NB4 (cell line): ENCODE data around the gene FAM200C.

Experiments
- DNase-seq: peaks from one replicate; pipeline ENCODE4 v3.0.0; 2010; ENCODE audit warnings: low read depth
- H3K4me3 ChIP-seq: one replicate; pipeline ENCODE4 v1.5.1; 2011; ENCODE audit warnings: mild to moderate bottlenecking, low read depth, low read length, moderate library complexity
- CTCF ChIP-seq: IDR thresholded peaks from one replicate; pipeline ENCODE4 v1.5.1; 2012; ENCODE audit warnings: low read depth, low read length
- MAX ChIP-seq: IDR thresholded peaks from 2 replicates; pipeline ENCODE4 v1.6.1; 2011; ENCODE audit warnings: low read depth, low read length
- MYC ChIP-seq: IDR thresholded peaks from 2 replicates; pipeline ENCODE4 v1.6.1; 2011; ENCODE audit warnings: low read depth, low read length
- POLR2A ChIP-seq: IDR thresholded peaks from 2 replicates; pipeline ENCODE4 v1.6.1; 2011; ENCODE audit warnings: mild to moderate bottlenecking; ENCODE audit not compliant: insufficient read length; ENCODE audit errors: extremely low read depth

Gene FAM200C

GRCh38 chr5:160352308-160352707 lies 47.5 kb downstream of the FAM200C start:
- no peak for DNase-seq
- no peak for TF ChIP-seq MAX
- no peak for TF ChIP-seq MYC
- TF ChIP-seq POLR2A, result no peak
- no peak for TF ChIP-seq CTCF

GRCh38 chr5:160349935-160350303 lies 49.9 kb downstream of the FAM200C start:
- DNase-seq, result no peak
- TF ChIP-seq POLR2A (no peak), MYC (no peak), CTCF (no peak), MAX (no peak)
- H3K4me3 ChIP-seq, result no peak overlapping the region

More at GRCh38 chr5:160352308-160352707, 47.5 kb downstream of the FAM200C start:
- no peak overlapping the region for H3K4me3 ChIP-seq

- TF ChIP-seq MYC (no peak), CTCF (no peak), MAX (no peak), POLR2A (no peak)
- no peak for DNase-seq
- H3K4me3 ChIP-seq, result no peak overlapping the region
These were observed 50.5 kb downstream of the FAM200C start for GRCh38 chr5:160349249-160349934.

- DNase-seq, result no peak
- H3K4me3 ChIP-seq, result no peak overlapping the region
- TF ChIP-seq POLR2A, result no peak
- TF ChIP-seq MAX, result no peak
- no peak for TF ChIP-seq CTCF
- no peak for TF ChIP-seq MYC
These were observed 51.8 kb downstream of the FAM200C start for GRCh38 chr5:160348080-160348479.

GRCh38 chr5:160347448-160347847 lies 52.4 kb downstream of the FAM200C start:
- TF ChIP-seq MAX (no peak), MYC (no peak), CTCF (no peak), POLR2A (no peak)

More at GRCh38 chr5:160347448-160347847, 52.4 kb downstream of the FAM200C start:
- no peak overlapping the region for H3K4me3 ChIP-seq
- no peak for DNase-seq
